HCEC 1CT (cell line): ENCODE measurements around the gene NR1H4.
"Not testable (repeated sequence)": the region's sequence is repeated elsewhere in the genome, so short reads cannot be mapped to it uniquely, and the experiment has no call there.

Source experiments
- DNase-seq: peaks from one replicate; pipeline ENCODE4 v3.0.0-alpha.2; 2017

Gene NR1H4

DNA sequence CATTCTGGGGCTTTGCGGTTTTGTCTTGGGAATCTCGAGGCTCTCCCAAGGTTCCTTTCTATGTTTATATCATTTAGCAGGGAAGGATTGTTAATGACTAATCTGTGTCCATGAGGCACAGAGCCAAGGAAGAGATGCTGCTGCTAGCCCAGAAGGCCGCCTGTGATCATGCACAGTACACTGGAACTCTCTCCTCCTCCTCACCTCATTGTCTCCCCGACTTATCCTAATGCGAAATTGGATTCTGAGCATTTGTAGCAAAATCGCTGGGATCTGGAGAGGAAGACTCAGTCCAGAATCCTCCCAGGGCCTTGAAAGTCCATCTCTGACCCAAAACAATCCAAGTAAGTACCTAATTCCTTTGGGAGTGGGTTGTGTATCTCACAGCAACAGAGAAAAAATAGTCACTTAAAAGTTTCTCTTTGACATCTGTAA lies at the start of gene NR1H4:
NR1H4 (plus strand) TSS at position 151 of the 435 bp plus-strand sequence. CDS start 19,458 bp downstream, outside the sequence.
- peak; percentile 94 for DNase-seq

DNA sequence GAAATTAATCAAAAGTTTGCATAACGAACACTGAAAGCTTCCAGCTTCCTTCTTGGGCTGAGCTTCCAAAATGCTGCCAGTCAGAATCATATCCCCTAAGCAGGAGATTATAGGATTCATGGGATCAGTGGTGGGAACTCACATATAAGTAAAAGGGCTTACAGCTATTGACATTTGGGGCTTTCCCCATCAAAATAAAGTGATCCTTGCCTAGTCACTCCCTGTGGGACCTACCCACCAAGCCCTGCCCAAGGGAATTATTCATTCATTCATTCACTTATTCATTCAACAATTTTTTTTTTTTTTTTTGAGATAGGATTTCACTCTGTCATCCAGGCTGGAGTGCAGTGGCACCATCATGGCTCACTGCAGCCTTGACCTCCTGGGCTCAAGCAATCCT lies 47.5 kb upstream of the NR1H4 start:
- no peak for DNase-seq

DNA sequence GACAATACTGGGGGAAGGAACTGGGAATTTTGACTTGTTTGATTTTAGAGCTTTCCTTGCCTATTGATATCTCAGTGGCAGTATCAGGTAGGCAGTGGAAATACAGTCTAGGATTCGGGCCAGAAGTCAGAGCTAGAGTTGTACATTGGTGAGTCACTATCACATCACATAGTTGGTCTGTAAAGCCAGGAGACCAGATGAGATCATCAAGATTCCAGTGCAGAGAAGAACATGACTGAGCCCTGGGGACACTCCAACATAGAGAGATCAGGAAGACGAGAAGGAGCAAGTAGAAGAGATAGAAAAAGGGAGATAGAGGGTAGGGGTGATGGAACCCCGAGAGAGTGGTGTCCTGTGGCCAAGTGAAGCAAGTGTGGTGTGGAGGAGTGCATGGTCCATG lies 46.6 kb upstream of the NR1H4 start:
- DNase-seq, result peak; percentile 87

DNA sequence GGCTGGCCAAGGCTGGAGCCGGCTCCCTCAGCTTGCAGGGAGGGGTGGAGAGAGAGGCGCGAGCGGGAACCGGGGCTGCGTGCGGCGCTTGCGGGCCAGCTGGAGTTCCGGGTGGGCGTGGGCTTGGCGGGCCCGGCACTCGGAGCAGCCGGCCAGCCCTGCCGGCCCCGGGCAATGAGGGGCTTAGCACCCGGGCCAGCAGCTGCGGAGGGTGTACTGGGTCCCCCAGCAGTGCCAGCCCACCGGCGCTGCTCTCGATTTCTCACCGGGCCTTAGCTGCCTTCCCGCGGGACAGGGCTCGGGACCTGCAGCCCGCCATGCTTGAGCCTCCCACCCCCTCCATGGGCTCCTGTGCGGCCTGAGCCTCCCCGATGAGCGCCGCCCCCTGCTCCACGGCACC lies 43.4 kb upstream of the NR1H4 start:
- not testable (repeated sequence) for DNase-seq

DNA sequence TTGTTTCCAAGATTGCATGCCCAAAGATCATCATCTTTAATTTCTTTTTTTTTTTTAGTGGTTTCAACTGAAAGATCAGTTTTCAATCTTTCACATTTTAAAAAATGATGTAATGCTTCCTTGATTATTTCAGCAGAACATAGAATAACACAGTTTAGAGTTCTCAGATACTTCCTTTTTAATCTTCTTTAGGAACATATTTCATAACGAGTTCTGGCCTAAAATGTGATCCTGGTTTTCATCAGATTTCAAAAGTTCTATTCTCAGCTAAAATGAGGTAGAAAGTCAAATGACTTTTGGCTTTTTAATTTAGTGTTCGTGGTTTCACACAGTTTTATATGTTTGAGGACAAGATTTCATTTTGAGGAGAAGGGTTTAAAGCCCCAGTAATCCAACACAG lies 40.0 kb upstream of the NR1H4 start:
- DNase-seq, result no peak

DNA sequence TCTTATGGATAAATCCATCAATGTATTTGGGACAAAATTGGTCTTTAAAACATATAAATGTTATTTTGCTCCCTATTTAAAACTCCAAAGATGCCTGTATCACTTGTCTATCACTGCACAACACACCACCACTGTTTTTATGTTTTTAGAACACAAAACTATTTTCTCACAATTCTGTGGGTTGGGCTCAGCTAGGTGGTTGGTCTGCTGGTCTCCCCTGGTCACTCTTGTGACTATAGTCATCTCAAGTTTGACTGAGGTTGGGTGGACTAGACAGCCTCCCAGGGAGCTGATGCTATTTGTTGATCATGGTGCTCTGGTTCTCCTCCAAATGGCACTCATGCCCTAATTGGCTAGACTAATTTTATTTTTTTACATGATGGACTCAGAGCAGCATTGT lies 39.5 kb upstream of the NR1H4 start:
- no peak for DNase-seq

DNA sequence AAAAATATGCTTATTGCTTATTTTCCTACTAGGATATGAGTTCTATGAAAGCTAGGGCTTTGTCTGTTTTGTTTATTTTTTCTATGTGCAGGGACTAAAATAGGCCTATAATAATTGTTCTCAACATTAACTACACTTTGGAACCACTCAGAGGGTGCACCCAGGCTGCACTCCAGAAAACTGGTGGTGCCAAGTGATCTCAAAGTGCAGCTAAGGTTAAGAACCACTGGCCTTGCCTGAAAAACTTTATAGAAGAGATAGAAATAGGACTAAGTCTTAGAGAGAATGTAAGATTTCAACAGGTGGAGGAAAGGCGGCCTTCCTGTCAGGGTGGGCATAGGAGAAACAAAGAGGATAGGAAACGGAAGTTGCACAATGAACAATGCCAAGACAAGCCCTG lies 37.7 kb upstream of the NR1H4 start:
- no peak for DNase-seq

DNA sequence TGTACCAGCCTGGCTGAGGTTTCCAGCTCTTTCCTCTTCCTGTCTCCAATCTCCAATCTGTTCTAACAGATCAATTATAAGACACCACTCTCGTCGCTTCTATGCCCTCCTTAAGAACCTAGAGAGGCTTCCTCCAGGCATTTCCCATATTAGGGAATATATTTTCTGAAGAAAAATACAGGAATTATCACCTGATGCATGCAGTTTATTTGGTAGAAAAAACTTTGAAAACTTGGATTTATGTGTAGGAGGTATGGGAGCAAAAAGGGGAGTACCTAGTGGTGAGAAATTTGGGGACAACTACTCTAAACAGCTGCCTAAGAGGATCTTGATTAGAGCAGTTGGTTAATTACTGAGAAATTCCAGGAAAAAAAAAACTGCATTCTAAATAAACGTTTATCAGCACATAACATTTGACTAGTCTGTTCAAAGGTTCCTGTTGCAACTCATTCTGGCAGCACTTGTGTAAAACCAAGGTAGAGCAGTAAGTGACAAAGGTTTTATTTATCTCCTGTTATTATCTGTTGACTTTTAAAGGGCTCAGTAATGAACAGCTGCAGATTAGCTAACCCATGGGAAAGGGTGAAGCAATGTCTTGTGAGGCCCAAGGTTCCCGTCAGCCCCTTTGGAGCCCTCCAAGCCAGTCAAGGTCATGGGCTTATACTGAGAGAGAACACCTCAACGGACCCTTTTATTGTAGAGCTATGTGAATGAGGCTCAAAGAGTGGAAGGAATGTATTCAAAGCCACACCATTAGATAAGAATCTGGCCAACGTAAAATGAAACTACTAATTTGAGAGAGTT lies 36.4 kb upstream of the NR1H4 start:
- no peak for DNase-seq

DNA sequence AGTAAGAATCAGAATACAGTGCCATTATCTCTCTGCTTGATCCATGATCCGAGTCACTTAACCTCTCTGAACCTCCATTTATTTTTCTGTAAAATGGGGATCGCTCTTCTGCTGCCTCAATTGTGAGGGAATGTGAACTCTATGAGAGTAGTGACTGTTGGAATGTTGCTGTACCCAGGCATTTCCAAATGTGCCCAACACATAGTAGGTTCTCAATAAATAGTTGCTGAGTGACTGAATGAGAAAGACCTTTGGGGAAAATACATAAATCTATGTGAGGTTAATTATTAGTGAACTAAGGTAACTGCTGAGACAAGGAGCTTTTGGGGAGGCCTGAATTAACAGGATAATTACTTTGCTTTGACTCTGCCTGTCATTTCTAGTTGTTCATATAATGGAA lies 33.9 kb upstream of the NR1H4 start:
- no peak for DNase-seq

DNA sequence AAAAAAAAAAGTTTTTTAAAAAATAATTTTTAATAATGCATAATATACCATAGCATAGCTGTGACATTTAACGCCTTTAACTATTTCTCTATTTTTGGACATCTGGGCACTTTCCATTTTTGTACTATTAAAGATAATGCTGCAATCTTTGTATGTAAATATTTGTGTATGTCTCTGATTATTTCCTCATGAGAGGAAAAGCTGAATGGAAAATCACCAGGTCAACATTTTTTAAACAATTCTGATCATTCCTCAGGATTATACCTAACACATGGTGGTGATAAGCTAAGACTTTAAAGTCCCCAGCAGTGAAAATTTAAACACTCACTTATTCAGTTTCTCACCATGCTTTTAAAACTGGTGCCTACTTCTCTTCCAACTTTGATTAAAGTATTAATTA lies 31.3 kb upstream of the NR1H4 start:
- no peak for DNase-seq

DNA sequence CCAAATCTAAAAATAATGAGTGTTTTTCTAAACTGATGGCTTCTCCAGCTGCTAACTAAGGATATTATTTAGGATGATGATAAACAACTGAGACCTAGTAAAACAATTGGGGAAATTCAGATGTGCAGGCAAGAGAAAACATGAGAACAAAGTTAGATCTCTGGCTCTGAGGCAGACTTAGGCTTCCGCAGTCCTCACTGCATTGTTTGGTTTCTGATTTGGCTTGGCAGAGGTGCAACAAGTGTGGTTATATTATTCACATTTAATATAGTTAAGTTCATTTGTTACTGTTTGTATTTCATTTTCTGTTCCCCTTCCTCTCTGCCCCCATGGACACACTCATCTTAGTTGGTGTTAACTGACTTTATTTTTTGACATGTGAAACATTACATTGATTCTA lies 30.2 kb upstream of the NR1H4 start:
- no peak for DNase-seq

DNA sequence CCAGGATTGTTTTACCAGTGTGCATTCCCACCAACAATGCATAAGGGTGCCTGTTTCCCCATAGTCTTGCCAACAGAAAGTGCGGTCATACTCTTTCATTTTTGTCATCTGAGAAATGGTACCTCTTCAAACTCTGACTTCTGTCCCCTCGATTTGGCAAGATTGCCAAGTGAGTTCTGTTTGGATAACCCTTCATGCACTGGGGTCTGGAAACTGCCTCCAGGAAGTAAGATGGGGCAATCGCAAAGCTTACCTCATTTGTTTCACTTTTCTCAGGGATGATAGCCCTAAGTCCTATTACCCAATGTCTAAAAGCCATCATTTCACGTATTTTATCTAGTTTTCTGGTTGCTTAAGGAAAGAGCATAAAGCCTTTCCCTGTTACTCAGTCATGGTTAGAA lies 28.6 kb upstream of the NR1H4 start:
- DNase-seq, result no peak

DNA sequence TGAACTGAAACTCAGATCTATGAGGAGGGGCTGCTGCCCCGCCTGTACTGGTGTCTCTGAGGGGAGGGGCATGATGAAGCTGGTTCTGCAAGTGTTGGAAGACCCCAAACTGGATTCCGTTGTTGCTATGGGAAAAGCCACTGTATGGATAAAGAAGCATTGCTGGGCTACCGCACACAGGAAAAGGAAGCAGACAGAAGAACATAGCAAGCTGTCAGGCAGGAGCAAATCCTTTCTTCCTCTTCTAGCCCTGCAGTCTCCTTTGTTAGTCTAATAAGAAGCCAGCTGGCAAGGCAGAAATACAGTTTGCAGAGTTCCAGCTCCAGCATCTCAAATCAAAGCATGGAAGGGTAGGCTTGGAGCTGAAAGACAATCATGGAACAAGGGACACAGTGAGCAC lies 26.3 kb upstream of the NR1H4 start:
- no peak for DNase-seq

DNA sequence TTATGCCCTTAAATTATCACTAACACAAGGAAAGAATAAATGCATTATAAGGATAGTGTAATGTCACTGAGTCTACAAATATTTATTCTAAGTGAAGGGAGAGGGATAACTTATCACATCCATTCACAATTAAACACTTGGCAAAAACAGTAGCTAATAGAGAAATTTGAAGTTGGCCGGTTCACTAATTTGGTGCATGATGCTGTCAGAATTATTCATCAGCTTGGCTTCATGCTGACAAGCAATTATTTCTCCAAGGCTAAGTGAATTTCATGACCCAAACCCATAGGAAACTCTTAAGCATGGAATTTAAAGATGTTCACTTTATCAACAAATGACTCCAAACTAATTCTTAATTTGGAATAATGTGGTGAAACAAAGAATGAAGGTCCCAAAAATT lies 25.0 kb upstream of the NR1H4 start:
- DNase-seq, result no peak

DNA sequence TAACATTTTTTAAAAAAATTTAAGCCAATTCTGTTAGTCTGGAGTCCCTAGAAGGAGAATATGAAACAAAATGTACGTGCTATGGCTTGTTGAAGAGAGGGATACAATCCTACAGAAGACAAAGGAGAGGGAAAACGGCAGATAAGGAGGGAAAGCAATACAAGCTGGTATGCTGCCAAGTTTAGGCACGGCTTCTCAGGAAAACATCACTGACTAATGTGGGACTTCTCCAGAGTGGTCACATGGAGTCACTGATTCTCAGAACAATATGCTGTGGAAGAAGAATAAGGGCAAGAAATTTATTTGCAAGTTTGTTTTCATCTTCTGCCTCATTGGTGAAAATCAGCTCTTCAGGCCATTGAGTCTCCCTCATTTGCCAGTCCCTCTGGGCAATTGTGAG lies 22.9 kb upstream of the NR1H4 start:
- DNase-seq, result peak; percentile 8

DNA sequence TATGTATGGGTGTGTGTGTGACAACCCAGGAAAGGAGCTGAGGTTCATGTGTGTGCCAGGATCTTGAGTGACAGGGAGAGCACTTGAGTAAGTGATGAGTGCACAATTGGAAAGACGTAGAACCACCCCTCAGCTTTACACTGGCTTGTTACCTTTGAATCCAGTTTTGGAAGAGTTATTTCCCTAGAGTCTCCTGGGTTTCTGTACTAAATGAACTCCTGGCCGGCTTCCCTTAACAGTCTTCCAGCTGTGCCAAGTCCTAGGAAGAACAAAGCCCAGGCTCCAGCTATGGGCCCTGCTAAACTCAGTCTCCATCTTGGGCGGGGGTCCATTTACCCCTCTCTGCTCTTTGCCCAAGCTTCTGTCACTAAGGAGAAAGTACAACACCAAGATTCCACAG lies 19.7 kb upstream of the NR1H4 start:
- DNase-seq, result no peak

DNA sequence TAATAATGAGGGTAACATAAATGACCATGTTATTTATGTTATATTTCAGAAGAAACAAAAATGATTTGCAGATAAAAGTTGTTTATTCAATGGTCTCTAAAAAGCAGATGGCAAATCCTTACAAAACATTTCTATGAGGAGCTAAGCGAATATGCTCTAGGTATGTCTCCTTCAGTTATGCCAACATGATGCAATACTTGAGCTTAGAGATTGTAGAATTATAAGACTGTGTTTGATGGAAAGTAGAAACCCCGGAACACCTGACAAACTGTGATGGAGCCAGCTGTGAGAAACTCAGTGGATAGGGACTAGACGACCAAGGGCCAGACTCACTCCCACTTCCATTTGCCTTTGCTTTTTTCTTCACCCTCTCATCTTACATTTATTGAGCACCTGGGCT lies 17.8 kb upstream of the NR1H4 start:
- DNase-seq, result no peak

DNA sequence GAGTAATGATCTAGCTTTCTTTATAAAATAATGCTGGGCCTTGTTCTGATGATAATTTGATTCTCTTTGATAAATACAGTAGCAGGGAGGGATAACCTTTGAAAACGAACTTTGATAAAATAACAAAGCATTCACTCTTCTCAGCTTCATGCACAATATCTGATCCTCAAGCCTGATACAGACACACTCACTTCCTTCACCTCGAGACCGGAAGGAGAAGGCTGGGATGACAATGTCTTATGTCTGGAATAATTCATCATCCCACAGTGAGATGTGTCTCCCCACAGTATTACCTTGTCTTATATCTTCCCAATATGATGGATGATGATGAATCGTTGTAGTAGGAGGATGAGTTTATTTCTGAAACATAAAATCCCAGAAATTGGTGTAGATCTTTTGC lies 15.5 kb upstream of the NR1H4 start:
- no peak for DNase-seq

DNA sequence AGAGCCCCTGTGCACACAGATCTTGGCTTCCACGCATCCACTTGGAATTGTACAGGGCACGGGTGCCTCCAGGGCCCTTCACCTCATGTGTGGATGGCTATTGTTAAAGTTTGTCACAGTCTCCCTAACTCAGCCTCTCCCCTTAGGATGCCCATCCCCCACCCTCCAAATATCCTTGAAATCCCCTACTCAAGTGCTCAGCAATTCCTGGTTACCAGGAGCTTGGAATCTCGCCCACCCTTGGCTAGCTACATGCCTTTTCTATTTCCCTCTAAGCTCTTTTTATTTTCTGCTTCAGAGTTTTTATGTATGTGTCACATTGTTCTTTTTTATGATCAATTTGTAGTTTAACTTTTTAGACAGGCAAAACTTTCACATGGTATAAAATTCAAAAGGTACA lies 13.0 kb upstream of the NR1H4 start:
- no peak for DNase-seq

DNA sequence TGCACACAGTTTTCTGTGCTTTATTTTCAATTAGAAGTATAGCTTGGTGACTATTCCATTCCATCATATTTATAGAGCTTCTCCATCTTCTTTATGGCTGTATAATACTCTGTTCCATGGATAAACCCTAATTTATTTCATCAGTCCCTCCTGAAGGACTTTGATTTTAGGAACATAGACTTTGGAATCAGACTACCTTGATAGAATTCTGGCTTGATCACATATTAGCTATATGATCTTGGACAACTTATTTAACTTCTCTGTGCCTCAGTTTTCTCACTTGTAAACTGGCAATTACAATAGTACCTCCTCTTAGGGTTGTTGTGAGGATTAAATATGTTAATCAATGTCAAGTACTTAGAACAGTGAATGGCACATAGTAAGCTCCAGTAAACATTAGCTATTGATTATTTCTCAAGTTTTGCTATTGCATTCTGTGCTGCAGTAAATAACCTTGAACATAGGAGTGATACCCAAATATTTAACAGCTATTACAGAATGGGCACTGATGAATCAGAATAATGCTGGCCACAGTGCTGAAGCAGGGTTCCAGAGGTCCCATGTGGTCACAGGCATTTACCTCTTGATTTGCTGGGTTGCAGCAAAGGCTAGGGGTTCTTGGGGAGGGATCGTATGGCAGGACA lies 12.2 kb upstream of the NR1H4 start:
- DNase-seq, result no peak

DNA sequence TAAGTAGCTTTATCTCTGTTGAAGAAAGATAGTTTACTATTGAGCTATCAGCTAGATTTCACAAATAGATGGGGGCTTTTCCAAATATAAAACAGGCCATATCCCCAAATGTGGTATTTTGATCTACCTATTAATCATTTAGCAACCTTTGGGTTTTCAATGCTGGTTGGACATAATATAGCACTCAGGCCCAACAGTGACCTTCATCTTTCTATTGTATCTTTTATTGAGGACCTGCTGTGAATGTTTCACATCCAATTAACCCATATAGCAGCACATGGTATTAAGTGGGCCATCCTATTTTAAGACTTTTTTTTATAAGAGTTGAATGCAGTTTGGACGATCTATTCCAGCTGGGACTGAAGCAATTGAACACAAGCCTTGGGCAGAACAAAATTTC lies 10.0 kb upstream of the NR1H4 start:
- DNase-seq, result no peak

DNA sequence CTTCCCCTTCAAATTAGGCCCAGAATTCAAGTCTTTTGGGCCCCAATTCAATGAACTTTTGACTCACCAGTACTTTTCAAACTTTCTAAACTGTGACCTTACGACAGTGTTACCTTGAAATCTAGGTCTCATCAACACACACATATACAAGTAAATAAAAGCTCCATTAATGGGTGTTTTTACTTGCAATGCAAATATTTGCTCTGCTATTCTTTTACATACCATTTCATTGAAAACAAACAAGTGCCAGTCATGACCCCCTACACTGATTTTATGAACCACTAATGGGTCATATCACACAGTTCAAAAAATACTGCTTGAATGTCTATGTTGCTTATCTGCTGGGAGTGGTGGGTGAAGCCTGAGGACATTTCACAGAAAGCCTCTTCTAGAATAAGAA lies 9.1 kb upstream of the NR1H4 start:
- no peak for DNase-seq

DNA sequence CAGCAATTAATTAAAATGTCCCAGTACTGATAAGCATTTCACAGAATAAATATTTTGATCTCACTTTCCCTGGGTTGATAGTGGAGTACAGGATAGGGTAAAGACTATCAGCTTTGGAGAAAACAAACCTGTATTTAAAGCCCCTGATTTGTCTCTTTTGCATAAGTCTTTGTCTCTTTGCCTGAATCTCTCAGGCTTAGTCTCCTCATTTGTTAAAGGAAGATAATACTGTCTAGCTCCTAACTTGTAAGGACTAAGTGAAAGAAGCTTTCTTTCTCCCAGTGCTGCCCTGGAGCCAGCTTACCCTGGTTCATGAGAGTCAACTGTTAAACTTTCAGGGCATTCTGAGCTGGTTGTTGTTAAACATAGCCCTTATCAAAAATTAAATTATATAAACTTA lies 5.5 kb upstream of the NR1H4 start:
- DNase-seq, result no peak

DNA sequence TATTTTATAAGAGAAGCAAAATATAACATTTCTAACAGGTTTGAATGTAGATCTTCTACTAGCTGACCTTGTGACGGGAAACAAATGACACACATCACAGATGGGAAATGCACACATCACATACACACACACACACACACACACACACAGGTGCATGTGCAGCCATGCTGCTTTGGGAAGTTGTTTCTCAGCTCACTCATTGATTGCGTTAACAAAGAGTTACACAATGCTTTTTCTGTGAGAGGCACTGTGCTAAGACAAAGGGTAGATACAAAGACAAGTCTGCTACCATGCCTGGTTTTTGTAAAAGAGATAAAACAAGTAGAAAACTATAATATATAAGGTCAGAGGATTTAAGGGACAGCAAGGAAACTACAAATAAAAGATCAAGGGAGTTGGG lies 1.3 kb upstream of the NR1H4 start:
- DNase-seq, result no peak
